GM19328 (cell line): ENCODE measurements around the gene TMX4.

ENCODE experiments used
- ATAC-seq: cut with Tn5 transposase; IDR thresholded peaks from one replicate; pipeline ENCODE4 v1.9.1; 2021; ENCODE audit warnings: mild to moderate bottlenecking, moderate library complexity; ENCODE audit not compliant: unreplicated experiment

The TMX4 gene

DNA sequence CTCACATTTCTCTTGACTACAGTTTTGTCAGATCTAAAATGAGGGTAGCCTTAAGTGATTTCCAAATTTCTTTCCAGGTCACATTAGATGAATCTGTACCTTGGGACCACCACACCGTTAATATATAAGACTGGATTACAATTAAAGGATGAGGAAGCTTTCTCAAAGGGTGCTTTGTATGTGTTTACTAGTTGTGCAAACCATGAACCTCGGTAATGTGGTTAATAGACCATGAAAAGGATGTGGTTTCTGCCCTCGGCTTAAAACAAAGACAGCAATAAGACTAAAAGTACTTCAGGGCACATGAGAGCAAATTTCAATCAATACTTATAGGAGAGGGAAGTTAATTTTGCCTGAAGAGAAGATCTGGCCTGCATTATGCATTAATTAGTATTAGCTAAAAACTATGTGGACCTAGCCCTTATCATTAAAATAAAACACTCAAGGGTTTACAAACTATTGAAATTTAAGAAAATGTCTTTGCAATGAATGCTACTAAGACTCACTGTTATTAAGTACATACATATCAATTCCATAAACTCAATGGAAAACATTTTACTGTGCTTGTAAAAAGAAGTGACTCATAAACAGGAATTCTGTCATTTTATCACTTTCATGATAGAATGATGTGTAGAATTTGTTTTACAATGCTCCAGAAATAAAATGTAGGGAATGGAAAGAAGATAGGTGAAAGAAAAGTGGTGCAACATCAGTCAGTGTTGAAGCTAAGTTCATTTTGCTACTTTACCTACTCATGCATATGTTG is 936 bp upstream of the TMX4 start:
- ATAC-seq = peak; percentile 39

DNA sequence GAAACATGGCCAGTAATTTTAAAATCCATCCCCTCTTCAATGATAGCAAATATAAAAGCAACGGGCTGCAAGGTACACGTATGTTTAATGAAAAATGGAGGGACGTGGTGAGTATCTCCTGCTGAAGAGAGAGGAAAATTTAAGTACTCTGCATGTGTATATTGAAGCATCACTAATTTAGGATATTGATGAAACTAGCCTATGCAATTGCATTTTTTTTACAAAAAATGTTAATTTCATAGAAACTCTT is 362 bp upstream of the TMX4 start:
- ATAC-seq = no peak

DNA sequence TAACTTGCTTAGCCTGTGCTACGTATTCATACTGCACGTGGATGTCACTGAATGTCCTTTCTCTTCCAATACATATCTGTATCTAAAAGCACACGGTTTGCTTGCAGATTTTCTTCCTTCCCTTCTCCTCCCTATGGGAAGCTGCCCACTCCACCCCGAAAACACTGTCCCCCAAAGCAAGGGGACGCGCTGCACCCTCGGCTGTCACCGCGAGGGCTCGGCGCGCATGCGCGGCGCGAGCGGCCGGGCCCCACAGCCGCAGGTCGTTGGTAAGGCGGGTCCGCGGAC is 659 bp downstream of the TMX4 start:
- ATAC-seq = peak; percentile 61

DNA sequence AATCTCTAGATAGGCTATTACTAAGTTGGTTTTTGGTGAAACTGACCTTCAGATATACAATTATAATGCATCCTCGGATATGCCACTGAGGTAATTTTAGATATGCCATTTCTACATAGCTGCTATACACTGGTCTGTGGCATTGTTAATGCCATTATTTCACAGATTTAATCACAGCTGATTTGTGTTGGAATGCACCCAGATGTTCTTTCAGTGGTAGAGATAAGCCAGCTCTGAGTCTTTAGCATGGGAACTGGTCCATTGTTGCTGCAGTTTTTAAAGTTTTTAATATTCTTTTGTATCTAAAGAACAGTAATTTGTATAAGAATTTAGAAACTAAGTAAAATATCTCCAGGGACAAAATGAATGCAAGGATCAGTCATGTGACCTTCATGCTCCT is 6.8 kb downstream of the TMX4 start:
- ATAC-seq = no peak

DNA sequence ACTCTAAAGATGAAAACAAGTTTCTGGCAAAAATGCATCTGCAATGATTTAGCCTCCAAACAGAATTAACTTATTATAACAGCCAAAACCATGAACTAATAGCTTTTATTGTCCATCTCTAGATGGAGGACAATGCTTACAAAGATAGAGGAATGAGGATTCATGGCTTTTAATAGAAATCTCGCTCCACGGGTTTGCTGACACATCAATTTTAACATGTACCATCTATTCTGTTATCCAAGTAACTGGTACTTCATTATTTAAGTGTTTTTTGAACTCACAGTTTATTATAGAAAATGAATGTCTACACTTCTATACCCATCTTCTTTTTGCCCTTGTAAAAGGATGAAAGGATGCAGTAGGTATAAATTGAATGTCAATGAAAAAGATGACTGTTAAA is 10.8 kb downstream of the TMX4 start:
- ATAC-seq = no peak

DNA sequence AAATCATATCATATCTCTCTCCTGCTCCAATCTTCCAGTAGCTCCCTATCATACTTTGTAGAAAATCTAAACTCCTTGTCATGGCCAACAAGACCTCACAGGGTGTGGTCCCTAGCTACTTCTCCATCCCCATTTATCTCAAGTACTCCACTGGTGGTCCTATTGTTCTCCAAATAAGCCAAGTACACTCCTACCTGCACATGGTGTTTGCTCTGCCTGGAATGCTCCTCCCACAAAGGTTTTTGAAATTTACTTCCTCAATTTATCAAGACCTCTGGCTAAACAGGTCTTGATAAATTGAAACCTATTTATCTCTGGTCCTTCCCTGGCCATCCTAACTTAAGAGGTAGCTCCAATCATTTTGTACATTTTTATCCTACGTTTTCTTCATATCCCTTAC is 12.1 kb downstream of the TMX4 start:
- no peak for ATAC-seq

DNA sequence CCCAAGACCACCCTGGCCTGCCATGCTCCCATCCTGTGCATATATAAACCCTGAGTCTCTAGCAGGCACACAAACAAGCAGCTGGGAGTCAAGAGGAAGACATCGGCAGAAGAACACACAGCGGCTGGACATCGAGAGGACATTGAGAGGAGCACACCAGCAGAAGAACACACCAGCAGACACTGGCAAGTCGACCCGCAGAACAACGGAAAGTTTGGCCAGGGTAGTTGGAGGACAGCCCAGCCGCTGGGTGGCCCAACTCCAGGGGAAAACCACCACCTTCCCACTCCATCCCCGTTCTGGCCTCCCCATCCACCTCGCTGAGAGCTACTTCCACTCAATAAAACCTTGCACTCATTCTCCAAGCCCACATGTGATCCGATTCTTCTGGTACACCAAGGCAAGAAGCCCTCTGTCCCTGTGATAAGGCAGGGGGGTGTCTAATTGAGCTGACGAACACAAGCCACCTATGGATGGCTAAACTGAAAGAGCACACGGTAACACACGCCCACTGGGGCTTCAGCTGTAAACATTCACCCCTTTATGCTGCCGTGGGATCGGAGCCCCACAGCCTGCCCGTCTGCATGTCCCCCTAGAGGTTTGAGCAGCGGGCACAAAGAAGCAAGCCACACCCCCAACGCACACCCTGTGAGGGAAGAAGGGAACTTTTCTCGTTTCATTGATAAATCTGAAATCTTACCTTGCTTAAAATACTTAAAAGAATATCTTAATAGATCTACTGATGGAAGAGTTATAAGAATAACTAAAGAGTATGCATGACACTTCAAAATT is 13.8 kb downstream of the TMX4 start:
- ATAC-seq = no peak

DNA sequence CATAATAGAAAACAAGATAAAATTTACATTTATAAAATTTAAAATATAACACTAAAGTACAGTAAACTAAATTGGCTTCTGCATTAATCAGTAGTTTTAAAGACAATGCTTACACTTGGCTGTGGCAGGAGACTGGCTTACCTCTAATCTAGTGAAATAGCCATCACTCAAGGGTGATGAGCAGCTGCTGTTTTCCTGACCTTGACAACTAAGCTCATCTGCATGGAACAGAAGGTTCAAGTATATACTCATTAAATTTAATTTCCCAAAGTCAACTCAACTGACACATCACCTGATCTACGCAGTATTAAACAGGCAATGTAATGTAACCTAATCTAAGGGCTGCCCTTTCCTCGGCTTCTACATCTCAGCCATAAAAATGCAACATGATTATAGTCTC is 14.5 kb downstream of the TMX4 start:
- no peak for ATAC-seq

DNA sequence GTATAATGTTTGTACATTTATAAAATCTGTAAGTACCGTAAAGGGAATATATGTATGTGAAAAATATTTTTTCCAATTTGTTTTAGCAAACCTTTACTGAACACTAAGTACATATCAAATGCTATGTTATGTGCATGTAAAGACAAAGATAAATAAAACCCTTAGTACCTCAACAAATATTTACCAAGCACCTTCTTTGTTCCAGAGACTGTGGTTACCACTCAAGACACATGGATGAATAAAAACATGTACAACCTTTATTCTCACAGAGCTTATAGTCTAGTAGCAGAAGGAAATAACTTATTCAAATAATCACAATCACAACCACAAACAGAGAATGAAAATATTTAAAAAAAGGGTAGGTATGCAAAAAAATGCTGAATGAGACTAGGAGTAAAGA is 17.5 kb downstream of the TMX4 start:
- no peak for ATAC-seq

DNA sequence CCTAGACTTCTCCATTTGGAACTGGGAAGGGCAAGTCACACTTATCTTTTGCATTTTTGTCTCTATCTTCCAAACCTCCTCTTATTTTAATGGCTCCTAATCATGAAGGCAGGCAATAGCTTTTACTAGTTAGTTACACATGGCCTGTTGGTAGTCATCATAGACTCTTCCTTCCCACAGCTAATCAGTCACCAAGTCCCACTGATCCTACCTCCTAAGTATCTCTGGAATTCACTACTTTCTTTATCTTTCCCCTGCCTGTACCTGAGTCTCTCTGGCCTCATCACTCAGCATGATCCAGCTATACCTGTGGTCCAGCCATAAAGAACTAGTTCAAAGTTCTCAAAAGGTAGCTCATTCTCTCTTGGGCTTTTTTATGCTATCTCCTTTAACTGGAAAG is 18.8 kb downstream of the TMX4 start:
- ATAC-seq = no peak

DNA sequence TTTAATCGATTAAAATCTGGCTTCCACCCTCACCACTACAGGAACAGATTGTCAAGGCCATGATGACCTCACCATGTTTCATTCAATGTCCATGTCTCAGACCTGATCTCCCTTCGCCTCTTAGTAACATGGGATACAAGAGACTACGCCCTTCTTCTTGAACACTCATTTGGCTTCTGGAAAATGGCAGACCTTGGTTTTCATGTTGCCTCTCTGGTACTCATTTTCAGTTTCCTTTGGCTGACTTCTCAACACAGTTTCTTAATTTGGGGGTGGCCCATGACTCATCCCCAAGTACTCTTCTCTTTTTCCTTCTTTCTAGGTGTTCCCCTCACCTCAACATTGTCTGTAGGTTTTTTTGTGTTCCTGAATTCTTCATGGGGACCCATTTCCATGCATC is 22.7 kb downstream of the TMX4 start:
- ATAC-seq = no peak

DNA sequence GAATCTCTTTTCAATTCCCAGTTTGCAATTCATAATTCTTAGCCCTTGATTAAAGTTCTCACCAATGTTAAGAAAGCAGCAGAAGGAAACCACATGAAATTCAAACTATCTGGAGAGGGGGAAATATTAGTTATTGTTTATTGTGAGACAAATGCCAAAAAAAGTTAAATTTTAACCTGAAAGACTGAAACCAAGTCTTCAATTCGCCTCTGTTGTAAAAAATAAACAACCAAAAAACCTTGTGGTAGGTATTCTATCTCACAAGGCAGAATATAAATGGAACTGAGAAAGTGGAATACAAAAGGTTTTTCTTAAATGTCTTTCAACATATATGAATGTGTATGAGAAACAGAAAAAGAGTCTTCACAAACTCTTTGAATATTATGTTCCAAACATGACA is 24.8 kb downstream of the TMX4 start:
- ATAC-seq = no peak

DNA sequence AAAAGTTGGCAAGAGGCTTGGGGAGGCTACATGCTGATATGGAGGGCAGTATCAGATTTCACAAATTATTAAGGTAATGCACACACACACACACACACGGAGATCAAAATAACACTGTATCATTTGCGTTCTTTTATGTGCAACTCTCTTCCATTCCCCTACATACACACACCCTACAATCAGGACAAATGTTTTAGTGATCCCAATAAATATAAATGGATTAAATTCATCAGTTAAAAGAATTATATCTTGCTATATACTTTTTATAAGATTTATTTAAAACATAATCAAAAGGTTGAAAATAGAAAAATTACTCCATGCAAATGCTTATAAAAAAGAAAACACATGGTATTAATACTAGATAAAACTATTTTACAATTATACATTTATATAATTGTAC is 25.9 kb downstream of the TMX4 start:
- no peak for ATAC-seq

DNA sequence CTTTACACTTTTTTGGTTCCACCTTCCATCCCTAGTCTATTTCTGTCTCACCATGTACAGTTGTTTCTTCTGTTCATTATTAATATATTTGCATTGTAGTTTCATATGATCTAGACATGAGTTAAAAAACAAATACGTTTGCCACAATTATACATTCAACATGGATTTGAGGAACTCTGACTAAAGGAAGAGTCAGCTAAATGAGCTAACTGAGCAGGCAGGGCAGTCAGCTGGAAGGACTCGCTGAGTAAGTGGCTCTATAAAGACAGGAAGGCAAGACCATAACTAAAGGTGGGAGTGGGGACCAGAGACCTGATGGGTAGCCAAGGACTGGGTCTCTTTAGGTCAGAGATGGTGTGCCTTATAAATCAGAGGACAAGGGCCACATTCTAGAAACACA is 26.3 kb downstream of the TMX4 start:
- ATAC-seq = no peak

DNA sequence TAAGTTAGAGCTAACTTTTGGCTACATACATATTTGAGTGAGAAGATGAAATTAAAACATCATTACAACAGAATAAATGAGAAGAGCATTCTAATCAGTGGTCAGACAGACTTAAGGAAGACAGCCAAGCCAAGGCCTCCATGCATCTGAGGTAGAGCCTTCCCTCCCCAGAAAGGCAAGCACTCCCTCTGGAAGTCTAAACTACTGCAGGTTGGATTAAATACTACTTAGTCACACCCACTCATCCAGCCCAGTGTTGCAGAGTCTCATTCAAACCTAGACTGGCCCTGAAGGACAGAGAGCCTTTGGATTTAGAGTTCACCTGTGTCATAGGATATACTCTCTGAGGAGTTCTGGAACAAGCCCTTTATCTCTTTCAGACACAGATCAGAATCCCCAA is 29.2 kb downstream of the TMX4 start:
- no peak for ATAC-seq

DNA sequence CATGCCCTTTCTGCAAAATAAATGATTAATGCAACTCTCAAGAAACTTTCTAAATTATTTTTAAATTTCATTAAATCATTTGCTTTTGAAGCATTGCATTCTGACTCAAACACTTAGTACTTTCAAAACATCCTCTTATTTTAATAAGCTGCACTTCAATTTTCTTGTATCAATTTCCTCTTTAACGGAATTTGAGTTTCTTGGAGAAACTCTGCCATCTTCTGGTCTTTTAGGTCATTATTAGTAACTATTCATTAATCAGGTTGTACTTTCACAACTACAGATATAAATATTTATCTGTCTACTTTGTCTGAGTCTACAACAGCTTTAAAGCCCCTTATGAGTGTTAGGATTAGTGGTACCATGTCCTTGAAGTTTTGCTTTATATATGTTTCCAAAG is 30.2 kb downstream of the TMX4 start:
- ATAC-seq = no peak

DNA sequence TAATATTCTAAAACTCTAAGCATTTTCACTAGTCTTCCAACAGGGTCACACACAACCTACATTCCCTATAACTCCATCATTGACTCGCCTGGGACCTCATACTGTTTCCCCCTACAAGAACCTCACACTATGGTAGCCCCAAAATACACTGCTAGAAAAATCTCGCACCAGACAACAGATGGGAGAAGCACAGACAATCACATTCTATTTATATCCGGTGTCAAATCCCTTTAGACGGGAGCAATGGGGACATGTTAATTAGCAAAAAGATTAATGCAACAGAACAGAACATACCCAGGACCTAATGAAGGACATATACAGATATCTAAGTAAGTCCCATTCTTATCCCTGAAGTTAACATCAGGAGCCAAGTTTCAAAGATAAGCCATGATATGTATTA is 33.6 kb downstream of the TMX4 start:
- ATAC-seq = no peak

DNA sequence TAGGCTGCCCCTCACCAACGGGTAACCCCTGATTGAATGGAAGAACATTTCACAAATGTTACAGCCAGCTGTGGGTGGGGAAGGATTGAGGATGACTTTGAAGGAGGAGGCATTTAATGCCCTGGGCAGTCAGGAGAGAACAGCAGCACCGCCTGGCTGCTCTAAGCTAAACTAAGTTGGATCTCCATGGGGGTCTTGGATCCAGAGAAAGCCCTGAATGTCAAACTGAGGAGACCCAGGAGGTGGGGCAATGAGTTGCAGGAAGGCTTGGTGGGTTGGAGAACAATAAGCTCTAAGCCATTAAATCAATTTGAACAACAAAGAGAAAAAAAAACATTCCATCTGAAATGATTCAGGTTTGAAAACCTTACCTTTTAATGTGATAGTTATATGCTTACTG is 35.4 kb downstream of the TMX4 start:
- no peak for ATAC-seq

DNA sequence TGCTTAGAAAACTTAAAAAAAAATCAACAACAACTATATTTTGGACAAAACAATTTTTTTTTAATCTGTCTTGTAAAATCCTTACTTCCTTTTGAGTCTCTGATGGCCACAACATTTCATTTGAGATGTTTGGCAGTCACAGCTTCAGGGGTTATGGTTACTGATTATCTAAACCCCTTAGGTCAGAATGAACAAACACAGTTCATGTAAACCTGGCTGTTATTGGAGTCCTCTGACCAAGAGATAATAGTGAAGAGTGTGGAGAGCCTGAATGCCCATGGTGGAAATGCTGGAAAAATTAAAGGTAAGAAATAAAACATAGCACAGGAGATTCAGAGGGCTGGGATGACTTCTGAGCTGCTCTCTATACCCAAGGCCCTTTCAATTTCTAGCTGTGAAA is 38.2 kb downstream of the TMX4 start:
- ATAC-seq = no peak

DNA sequence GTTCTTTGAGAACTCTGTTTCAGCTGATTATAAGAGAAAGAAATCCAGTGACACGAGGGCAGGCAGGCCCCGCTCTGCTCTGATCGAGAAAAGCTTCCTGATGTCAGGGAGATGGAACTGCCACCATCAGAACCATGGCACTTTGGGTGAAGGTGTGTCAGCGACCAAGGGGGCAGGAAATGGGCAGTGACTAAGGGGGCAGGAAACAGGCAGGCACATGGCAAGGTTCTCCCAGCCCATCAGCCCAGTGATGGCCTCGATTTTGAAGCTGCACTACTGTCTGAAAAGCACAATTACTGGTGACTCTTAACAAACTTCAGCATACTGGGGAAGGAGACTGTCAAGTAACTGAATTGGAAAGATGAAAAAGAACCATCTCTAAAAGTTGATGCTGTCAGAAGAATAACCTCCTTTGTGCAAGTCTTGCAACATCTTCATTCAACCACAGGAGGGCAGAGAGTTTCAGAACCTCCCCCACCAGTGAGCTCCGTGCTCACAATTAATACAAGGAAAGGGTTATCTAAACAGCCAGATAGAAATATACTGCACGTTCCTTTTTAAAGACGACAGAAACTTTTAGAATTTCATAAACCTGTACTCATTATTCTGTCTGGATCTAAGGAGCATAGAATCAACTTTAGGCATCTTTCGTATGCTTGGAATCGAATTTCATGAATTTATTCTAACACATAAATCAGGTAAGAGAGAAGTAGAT is 39.1 kb downstream of the TMX4 start:
- peak; percentile 80 for ATAC-seq

DNA sequence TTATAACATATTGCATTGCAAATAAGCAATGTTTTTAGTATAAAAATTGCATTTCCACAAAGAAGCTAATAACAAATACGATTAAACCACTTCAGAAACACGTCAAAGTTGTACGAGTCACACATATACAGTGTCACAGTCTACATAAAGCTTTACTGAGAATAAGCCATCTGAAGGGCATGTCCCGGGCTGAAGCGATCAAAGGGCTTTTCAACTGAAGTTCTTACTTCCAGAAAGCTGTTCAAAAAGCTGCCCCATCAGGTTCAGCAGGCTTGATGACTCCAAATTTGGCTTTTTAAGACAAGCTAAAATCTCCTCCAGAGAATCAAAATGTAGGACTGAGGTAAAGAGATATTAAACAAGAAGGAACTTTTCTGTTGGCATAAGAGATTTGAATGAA is 41.9 kb downstream of the TMX4 start:
- ATAC-seq = no peak

DNA sequence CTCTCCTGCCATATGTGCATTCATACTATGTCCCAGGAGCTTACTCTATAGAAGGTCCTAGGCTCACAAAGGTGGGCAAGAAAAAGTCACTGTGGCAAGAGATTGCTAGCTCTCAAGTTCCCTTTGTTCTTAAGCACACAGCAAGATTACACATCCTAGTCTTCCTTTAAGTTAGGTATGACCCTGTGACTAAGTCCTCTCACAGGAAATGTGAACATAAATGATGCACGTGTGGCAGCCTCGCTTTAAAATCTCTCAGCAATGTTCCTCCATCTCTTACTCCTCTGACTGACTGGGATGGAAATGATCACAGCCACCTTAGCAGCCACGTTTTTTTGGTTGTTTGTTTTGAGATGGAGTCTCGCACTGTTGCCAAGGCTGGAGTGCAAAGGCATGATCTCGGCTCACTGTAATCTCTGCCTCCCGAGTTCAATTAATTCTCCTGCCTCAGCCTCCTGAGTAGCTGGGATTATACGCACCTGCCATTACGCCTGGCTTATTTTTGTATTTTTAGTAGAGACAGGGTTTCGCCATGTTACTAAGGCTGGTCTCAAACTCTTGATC is 43.6 kb downstream of the TMX4 start:
- no peak for ATAC-seq
